GM19043 (cell line): ENCODE data around the gene ZBTB24.

Source experiments
- ATAC-seq: cut with Tn5 transposase; IDR thresholded peaks from one replicate; pipeline ENCODE4 v1.9.1; 2021; ENCODE audit warnings: low read depth; ENCODE audit not compliant: unreplicated experiment

The ZBTB24 gene

DNA sequence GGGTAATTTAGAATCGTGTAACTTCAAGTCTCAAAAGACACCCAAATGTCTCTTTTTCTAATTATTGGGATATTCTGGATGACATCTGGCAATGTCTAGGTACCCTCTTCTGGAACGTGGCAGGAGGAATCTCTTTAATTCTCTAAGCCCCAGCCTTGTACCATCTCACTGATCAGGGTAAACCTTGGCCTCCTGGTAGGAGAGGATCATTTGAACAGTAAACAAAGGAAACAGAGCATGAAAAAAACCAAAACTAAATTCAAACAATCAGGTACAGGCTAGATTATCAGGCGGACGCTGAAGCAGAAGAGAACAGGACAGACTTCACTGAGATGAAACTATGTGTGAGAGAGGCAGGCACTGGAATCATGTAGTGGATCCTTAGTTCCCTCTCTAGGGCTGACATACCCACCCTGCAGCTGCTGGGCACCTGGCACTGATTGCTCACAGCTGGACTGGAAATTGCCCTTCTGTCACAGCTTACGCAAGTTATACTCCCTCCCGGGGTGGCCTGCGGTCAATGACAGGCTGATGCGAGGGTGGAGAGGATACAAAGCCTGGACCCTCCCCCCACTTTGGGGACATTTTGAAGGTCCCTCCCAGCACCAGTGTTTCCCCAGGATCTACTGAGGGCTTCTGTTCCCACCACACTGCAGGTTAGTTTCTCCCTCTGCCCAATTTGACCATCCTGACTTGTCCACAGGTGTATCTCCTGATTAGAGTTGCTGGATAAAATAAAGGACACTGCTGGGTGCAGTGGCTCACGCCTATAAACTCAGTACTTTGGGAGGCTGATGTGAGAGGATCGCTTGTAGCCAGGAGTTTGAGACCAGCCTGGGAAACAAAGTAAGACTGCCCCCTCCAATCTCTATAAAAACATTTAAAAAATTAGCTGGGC, 20.6 kb upstream of the ZBTB24 start:
- ATAC-seq, result no peak

DNA sequence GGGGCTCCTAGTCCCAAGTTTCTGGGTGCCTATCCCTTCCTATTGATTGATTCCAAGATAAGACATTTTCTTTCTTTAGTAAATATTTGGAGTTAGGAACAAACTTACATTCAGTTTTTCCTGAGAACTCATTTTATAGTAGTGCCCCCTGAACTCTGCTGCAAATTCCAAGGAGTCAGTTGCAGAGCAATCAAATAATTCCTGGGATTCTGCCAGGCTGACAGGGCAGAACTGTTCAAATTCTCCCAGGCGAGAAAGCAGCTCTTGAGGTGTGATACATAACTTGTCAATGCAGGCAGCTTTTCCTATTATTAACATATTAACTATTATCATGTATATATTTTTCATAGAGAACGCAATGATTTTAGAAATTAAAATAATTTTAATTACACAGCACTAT, 15.9 kb upstream of the ZBTB24 start:
- no peak for ATAC-seq

DNA sequence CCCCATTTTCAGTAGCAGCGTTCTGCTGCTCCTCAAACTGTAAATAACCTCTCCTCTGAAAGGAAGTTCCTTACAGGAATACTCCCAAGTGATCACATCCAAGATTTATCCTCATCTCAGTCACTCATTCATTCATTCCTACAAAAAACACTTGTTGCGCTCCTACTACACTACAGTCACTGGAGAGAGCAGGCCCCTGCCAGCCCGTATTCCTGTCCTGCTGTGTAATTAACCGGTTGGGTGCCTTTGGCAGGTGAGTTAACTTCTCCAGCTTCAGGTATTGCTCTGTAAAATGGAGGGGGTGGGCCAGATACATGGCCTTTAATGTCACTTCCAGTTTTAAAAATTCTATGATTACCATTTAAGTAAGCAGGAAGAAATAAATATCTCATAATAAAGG, 15.0 kb upstream of the ZBTB24 start:
- ATAC-seq, result no peak

DNA sequence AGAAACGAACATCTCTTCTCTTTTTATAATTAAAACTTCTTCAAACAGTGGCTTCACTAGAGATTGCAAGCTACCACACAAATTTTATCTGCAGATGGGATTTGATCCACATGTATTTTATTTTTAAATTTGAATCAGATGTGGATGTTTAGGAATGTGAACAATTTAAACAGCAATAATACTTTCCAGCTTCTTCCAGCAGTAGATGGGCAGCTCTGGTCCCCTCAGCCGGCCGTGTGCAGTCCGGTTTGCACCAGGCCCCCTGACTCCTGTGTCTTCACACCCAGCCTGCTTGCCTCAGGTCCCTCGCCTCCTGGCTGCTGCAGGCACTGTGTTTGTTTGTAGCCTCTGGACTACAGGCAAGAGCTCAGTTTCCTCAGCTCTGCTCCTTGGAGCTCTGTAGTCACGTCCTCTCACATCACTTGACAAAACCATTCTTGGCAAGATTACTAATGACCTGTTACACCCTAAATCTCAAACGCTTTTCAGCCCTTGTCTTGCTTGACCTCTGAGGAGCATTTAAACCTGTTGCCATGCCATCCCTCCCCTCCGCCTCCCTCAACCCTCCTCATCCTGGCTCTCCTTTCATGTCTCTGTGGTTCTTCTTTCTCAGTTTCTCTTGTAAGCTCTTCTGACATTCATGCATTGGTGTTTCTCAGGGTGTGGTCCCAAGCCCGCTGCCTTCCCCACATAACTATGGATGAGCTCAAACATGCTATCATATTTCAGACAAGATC, 13.2 kb upstream of the ZBTB24 start:
- no peak for ATAC-seq

DNA sequence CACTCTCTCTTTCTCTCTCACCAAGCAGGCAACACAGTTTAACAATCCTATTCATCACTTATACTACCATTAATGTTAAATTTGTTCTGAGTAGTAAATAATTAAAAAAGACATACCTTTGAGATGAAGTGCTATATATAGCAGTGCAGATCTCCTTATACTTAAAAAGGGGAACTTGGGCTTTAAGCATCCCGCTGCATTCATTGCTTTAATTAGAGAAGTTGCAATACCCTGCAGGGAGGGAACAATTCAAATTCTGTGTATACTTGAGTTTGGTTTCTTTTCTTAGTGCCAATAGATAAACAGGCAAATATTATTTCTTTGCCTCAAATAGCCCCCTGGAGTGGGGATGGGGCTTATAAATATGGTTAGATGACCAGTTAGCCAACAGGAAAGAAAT, 10.8 kb upstream of the ZBTB24 start:
- ATAC-seq, result no peak

DNA sequence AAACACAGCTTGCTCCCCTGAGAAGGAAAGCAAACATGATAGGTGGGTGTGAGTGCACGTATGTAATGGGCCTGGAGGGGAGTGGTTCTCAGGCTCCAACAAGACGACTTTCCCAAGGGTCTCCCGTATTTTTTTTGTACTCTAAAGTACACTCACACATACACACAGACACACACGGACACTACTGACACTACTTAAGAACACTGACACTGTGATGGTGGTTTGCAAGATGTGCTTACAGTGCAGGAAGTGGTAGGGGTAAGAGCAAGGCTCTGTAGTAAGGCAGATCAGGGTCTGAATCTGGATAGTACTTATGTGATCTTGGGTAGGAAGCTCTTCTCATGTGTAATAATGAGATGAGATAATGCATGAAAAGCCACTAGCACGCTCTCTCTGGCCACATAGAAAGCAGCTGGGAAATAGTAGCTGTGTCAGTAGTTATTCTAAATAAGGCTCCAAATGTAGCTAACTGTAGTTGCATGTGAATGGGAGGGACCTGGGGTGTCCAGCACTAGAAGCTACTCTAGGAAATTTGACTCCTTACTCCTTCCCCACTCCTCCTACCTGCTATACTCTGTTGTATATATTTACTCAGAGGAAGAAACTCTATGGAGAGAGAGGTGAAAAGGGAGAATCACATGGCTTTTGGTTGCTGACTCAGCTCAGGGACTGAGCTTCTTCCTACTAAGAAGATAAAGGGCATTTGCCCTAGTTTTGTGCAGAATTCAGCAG, 8.4 kb upstream of the ZBTB24 start:
- ATAC-seq, result no peak

DNA sequence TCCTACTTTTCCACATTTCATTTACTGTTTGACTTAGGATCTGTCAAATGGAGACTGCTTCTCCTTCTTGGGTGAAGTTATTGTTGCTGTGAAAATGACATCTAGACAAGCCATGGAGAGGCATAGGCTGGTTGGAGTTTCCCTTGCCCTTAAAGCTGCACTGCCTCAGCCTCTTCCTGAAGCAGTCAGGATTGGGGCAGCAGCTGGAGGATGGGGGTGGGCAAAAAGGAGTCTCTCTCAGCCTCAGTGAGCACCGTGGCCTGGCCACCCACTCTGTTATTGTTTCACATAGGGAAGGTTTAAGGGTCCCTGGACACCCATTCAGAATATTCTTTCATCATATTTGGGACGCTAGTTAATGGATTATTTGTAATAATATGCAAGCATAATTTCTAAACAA, 7.7 kb upstream of the ZBTB24 start:
- no peak for ATAC-seq

DNA sequence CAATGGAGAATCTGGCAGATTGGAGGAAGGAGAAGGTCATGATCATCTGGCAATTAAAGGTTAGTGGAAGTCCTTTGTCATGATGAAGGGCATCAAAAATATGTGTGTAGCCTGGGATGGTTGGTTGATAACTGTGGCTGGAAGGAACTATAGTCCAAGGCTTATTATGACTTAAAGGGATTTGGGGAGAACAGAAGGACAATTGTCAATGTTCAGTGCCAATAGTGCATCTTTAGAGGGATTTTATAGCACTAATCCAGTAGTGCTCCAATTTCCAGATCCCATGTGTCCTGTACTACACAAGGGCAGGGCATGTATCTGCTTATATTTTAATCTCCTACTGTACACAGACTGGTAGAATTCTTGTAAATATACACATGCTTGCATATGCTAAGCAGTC, 5.0 kb upstream of the ZBTB24 start:
- ATAC-seq, result no peak

DNA sequence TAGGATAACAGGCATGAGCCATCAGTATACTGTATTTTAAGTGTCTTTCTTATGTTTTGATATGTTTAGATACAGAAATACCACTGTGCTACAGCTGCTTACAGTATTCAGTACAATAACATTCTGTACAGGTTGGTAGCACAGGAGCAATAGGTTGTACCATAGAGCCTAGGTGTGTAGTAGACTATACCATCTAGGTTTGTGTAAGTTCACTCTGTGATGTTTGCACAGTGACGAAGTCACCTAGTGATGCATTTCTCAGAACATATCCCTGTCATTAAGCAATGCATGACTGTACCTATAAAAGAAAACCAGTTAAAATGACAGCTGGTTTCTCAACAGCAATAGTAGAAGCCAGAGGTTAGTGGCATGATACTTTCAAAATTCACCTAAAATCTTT, 3.0 kb upstream of the ZBTB24 start:
- ATAC-seq, result no peak

DNA sequence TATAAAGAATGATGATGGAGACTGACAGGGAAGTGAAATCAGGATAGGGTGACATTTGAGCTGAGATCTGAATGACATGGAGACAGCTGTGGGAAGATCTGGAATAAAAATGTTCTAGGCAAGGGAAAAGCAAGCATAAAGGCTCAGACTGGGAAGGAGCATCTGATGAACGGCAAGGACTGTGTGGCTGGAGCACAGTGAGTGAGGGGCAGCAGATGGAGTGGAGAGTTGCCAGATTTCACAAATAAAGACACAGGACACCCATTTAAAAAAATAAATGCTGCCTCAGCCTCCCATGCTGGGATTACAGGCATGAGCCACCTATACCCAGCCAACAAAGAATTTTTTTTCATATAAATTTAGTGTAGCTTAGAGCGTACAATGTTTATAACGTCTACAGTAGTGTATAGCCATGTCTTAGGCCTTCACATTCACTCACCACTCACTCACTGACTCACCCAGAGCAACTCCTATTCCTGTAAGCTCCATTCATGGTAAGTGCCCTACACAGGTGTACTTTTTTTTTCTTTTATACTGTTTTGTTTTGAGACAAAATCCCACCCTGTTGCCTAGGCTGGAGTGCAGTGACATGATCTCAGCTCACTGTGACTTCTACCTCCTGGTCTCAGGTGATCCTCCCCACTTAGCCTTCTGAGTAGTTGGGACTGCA, 2.4 kb upstream of the ZBTB24 start:
- no peak for ATAC-seq

DNA sequence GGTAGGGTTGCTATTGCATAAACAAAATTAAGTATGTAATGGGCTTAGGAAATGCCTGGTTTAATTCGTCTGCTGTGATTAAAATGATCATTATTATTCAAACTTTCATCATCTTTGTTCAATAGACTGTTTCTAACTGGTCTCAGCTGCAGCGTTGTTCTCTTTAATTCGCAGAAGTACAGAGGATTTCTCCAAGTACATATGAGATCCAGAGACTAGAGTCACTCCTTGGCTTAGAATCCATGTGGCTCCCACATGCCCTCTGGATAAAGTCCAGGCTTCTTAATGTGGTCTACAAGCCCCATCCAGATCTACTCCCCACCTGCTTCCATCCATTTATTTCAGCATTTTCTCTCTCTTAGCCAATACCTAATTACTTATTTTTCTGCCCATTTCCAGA, 1.1 kb upstream of the ZBTB24 start:
- no peak for ATAC-seq

DNA sequence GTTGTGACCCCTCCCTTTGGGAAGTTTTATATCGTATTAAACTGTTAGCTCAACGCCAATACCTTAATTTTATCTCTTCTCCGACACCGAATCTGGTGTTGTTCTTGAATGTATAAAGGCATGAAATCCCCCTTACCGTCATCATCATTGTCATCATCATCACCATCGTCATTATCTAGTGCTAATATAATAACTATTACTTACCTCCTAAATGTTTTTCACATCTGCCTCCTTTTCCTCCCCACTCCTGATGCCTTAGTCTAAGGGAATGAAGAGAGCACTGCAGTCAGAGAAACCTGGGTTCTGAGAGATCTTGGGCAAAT, 677 bp upstream of the ZBTB24 start:
- no peak for ATAC-seq

DNA sequence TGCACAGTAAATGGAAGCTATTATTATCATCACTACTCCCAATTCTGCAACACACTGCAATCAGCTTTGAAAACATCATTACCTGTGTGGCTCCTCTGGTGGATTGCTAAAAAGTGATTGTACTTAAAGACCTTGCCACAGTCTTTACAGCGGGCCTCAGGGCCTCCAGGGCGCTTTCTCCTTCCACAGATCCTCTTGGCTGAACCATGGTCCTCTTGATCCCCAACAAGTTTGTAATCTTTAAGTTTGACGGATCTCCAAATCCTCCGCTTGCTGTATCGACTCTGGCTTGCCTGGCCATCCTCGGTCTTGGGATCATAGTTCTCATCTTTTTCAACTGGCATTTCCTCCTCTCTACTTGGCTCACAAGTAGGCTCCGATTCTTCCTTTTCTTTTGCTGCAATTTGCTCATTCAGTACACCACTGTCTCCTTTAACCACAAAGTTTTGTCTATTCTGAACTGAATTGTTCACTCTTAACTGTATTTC, 2.0 kb downstream of the ZBTB24 start:
- no peak for ATAC-seq

DNA sequence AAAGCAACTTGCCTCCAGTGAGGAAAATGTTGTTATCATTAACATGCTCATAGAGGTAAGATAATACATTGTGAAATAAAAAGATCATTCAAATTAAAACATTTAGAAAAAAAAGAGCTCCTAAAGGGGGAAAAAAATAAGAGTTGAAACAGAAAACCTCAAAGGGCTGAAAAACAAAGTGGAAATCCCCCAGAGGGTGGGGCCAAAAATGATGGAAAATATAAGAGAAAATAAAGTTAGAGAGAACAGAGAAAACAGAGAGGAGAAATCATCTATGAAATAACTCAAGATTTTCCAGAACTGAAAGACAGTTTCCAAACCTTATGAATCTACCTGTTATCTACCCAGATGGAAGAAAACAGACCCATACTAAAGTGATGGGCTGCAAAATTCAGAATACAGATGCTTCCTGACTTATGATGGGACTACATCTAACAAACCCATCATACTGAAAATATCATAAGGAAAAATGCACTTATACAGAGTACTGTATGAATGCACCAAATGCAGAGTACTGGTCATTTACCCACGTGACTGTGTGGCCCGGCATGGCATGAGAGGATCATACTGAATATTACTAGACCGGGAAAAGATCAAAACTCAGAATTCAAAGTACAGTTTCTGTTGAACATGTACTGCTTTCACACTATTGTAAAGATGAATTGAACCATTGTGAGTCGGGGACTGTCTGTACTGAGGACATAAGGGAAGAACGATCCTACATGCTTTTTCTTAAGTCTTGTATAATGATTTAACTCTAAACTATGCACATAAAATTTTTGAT, 4.0 kb downstream of the ZBTB24 start:
- ATAC-seq, result no peak

DNA sequence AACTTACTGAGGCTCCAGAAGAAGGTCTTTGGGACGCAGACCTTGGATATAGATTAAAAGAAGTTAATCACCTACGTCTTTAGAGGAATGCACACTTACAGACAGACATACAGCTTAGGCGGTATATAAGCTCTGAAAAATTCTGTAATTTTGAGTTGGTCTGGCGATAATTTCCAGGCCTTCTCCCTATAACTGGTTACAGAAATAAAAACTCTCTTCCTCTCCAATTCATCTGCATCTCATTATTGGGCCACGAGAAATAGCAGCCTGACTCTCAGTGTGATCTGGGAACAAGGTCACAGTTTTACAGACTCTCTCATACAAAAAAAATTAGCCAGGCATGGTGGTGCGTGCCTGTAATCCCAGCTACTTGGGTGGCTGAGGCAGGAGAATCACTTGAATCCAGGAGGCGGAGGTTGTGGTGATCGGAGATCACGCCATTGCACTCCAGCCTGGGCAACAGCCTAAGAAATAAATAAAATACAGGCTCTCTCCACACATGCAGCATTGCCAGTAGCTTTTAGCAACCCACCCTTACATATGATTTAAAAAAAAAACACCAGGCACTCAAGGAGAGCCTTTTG, 4.7 kb downstream of the ZBTB24 start:
- ATAC-seq, result no peak

DNA sequence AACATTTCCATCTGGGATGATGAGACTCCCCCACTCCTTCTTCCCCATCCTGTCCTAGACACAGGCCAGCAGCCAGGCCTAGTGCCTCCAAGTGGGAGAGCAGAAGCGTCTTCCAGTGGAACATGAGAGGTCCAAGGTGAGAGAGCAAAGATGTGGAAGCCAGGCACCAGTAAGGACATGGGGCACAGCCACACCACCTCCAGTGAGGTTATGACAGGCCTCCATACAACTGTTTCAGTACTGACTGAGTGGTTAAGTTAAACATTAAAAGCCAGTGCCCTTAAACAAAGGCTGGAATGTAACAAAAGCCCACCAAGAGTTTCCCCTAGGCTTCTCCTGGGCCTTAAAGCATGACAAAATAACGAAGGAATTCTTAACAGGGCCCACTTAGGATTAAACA, 5.3 kb downstream of the ZBTB24 start:
- ATAC-seq, result peak; percentile 60

DNA sequence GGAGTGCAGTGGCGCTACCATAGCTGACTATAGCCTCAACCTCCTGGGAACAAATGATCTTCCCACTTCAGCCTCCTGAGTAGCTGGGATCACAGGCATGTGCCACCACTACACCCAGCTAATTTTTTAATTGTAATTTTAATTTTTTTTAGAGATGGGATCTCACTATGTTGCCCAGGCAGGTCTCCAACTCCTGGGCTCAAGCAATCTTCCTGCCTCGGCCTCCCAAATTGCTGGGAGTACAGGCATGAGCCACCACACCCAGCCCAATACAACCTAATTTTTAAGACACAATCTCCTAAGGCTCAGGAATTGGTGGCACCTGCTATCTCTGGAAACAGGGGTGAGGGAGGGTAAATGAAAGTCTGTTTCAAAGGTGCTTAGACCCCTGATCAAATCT, 5.8 kb downstream of the ZBTB24 start:
- ATAC-seq, result no peak

DNA sequence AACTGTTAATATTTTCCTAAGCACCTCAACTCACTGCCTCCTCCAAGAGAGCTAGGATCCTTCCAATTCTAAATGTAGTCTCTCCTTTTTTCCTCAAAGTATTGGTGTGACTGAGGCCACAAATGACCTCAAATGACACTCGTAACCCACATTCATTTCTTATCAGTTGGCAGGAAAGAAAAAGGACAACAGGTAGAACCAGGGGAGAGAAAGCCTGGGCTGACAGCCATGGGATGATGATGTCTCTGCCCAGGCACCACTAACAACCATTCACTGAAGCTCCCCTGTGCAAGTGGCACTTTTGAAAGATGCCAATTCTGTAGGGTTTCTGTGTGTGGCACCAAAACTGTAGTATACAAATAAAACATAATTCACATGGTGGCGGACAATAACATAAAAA, 7.4 kb downstream of the ZBTB24 start:
- no peak for ATAC-seq

DNA sequence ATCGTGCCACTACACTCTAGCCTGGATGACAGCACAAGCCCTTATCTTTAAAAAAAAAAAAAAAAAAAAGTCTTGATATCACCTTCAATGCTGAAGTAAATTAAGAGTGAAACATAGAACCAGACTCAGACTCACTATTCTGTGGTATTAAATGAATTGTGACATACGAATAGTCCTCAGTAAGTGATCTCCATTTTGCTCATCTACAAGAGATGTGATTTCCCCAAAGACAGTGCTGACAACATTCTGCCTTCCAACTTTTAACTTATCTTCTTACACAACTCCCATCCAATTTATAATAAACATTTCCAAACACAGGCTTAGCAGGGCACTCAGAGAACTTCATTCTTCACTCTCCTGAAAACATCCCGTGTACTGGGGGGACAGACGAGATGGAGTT, 8.0 kb downstream of the ZBTB24 start:
- ATAC-seq, result no peak

DNA sequence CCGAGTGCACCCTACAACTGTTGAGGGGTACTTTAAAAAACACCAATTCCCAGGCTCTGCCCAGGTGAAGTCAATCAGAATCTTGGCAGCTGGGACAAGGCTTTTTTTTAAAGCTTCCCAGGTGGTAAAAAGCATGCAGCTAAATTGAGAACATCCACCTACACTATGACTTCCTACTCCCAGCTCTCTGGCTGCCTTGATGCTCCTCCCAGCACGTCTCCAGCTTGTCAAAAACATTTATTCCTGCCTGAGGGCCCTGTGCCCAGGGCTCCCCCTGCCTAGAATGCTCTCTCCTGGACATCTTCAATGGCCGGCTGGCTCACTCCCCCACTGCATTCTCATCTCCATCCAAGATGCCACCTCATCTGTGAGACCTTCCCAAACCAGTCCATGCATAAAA, 9.9 kb downstream of the ZBTB24 start:
- no peak for ATAC-seq
